Activated CD4-positive, alpha-beta T cell treated with anti-CD3 and anti-CD28 coated beads, Interleukin-2, amount 50 U/mL, for 48 hours (primary cell): ENCODE measurements around the gene SF3B1.
"Not testable (repeated sequence)": the region's sequence is repeated elsewhere in the genome, so short reads cannot be mapped to it uniquely, and the experiment has no call there.

Experiments used
- DNase-seq, 2 experiments: peaks; one replicate each; pipeline ENCODE4 v3.0.0-alpha.2; 2020

SF3B1 gene

DNA sequence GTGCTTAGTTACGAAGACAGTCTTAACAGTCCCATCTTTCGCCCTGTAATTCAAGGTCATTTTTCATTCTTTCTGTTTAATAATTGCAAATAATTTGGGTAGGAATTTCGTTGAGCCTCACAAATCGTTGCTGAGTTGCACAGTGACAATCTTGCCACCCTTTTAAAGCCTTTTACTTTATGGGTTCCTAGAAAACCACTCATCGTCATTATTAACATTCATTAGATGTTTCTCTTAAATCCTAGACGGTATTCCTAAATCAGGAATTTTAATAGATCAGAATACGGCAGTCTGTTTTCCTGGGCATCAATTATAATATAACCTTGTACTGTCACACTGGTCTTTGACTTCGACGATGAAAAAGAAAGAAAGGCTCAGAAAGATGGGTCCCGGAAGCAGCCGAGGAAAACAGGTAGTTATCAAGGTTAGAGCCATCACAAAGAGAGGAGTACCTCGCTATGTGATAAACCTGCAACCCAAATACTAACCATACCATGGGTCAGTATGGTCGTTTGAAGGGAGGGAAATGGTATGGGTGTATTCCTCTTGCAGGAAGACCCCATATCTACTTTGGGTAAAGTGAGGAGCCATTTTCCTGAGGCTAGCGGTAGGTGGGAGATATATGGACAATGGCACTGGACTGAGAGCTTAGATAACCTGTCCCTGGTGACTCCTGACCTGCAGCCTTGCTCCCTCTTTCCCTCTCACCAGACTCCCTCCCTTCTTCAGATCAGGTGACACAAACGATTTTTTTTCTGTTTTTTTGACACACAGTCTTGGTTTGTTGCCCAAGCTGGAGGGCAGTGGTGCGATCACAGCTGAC, 981 bp upstream of the SF3B1 start:
- no peak for DNase-seq

DNA sequence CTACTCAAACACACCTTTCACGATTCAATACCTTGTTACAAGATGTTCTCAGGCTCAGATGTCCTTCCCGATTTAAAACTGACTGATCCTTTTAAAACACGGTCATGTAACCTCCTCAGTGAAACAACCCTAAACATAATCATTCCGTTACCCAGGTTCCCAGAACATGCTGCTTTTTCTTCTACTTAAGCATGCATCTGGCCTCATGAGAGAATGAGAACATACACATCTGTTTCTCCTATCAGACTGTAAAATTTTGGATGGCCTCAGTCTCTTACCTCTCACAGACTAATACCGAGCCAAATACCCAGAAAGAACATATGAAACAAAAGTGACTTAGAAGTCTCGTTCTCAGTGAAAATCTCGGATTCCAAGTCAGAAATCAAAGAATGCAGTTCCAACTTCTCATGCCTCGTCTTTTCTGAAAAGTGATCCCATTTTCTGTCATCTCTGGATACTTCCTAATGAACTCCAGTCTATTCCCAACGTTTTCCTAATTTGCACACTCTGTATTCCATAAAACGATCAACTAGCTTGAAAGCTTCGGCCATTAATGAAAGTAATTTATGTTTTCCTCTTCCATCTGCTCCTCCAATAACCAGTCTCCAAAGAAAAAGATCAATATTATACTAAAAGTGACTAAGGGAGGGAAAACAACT, 919 bp downstream of the SF3B1 start:
- DNase-seq, result no peak

DNA sequence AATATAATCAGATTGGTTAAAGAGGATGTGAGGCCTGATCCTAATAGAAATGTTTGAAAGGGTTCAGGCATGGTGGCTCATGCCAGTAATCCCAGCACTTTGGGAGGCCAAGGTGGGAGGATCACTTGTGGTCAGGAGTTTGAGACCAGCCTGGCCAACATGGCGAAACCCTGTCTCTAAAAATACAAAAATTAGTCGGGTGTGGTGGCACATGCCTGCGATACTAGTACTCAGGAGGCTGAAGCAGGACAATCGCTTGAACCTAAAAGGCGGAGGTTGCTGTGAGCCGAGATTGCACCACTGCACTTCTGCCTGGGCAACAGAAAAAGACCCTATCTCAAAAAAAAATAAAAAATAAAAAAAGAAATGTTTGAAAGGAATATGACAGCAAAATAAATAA, 2.3 kb downstream of the SF3B1 start:
- DNase-seq, result not testable (repeated sequence)

DNA sequence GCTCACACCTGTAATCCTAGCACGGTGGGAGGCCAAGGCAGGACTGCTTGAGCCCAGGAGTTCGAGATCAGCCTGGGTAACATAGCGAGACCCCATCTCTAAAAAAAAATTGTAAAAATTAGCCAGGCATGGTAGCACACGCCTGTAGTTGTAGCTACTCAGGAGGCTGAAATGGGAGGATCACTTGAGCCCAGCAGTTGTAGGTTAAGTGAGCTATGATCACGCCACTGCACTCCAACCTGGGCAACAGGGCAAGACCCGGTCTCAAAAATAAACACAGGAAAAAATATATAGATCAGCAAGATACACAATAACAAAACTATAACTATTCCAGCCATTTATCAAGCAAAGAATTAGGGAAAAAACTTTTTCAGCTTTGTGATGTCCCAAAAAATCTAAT, 3.0 kb downstream of the SF3B1 start:
- DNase-seq, result no peak

DNA sequence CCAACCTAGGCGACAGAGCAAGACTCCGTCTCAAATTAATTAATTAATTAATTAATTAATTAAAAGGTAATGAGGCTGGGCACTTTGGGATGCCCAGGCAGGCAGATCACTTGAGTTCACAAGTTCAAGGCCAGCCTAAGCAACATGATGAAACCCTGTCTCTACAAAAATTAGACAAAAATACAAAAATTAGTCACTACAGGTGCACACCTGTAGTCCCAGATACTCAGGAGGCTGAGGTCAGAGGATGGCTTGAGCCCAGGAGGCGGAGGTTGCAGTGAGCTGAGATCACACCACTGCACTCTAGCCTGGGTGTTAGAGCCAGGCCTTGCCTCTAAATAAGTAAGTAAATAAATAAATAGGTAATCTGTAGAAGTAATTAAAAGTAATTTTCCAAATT, 6.8 kb downstream of the SF3B1 start:
- DNase-seq, result no peak

DNA sequence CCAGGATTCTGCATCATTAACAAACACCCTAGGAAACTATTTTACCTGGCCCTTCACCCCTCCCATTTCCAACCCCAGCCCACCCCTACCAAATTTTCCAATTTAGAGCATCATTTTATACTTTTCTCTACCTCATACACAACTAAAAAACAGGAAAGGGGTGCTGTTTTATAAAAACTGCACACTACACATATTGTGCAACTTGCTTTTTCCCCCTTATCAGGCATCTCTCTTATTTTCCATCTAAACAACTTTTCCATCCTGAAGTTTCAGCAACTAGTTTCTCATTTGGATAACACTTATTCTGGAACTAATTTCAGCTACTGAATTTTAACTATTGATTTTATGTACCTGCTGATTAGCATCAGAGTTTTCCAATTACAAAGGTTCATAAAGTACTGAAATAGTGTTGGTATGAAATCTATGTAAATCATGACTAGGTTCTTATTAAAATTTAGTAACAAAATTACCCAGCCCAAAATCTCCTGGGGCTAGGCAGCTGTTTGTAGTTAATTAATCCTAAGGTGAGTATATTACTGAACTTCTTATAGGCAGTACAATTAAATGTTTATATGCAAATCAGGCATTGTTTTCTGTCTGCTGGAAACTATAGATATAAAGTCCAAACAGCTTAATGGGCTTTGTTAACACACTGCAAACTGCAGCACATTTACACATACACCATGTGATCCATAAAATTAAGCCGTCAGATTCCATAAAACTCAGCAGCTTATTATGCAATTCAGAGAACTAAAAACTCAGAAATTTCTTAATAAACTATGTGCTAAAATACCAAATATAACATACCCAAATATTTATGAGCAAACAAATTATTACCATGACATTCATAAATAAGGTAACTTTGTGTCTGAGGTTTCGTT, 7.9 kb downstream of the SF3B1 start:
- no peak for DNase-seq

DNA sequence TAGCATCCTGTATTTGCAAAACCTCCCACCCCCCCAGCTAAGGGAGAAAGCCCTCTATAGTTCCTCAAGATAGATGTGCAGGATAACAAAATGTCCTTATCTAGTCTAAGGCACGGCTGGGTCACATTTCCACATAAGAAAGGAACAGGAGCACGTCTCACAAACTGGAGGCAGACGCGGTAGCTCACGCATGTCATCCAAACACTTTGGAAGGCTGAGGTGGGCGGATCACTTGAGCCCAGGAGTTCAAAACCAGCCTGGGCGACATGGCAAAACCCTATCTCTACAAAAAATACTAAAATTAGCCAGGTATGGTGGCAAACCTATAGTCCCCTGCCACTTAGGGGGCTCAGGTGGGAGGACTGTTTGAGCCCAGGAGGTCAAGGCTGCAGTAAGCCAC, 9.3 kb downstream of the SF3B1 start:
- DNase-seq, result no peak

DNA sequence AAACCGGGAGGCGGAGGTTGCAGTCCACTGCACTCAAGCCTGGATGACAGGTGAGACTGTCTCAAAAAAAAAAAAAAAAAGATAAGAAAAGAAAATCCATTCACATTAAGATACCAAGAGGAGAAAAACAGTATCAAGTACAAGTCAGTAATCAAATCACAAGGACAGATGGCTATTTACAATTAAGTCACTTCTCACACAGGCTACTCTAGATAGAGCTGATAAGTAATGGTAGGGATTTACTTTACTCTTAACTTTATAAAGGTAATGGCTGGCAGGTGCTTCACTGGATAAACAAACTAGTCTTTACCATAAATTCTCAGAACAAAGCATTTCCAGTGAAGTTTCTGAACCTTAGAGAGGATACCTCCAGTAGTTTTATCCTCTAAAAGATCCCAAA, 11.5 kb downstream of the SF3B1 start:
- no peak for DNase-seq

DNA sequence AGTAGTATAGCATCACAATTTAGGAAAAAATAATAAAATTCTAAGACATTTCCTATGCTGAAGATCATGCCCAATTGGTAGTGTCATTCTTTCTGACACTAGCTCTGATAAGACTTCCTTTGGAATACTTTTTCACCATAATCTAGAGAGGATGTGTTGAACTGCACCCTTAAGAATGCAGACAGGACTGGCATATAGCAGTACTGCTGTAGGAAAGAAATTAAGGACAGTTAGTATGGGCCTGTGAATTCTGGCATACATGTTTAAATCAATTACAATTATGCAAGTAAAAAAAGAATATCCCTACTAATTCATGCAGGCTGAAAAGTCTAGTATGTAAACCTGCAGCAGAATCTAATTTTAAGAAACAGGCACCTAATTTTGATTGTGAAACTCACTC, 15.4 kb downstream of the SF3B1 start:
- DNase-seq, result no peak

DNA sequence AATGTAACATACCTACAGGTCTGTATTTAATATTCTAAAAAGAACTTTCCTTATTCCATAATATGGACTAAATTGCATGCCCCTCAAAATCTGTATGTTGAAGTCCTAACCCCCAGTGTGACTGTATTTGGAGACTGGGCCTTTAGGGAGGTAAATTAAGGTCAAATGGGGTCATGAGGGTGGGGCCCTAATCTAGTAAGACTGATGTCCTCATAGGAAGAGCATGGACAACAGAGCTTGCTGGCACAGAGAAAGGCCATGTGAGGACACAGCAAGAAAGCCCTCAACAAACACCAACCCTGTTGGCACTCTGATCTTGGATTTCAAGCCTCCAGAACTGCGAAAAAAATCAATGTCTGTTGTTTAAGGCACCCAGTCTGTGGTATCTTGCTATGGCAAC, 18.6 kb downstream of the SF3B1 start:
- DNase-seq, result no peak

DNA sequence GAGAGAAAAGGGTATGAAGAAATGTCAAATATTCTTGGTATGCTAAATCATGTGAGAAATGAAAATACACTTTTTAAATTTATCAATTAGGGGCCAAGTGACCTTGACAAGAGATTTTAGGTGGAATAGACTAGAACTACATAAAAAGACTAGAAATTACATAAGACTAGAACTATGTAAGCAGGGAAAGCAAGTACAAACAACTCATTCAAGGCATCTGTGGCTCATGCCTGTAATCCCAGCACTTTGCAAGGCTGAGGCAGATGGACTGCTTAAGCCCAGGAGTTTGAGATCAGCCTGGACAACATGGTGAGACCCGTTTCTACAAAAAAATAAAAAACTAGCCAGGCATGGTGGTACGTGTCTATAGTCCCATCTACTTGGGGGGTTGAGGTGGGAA, 20.3 kb downstream of the SF3B1 start:
- no peak for DNase-seq

DNA sequence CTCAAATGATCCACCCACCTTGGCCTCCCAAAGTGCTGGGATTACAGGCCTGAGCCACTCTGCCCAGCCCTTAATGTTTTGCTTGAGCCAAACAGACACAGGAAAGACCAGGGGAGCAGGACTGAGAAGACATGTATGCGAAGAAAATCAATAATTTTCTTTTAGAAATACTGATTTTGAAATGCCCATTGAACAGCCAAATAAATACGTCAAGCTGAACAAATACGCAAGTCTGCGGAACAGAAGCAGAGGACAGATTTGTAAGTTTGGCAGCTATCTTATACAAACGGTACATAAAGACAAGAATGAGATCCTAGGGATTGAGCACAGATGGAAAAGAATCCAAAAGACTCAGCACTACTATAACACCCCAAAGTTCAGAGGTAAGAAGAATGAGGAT, 20.8 kb downstream of the SF3B1 start:
- DNase-seq, result no peak

DNA sequence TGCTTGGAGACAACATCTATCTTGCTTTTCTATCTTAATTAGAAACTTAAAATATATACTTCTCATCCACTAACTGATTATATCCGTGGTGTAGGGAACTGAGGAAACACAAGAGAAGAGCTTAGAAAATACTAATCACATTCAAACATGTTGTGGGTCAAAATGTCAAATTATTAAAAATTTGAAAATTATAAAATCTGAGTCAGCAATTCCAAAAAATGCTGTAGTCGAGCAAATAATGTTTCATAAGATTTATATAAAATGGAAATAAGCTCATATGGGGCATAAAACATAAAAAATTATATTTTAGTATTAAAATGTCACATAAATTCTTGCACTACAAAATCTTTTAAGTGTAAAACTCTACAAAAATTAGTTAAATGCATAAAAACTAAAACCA, 29.2 kb downstream of the SF3B1 start:
- DNase-seq, result no peak

DNA sequence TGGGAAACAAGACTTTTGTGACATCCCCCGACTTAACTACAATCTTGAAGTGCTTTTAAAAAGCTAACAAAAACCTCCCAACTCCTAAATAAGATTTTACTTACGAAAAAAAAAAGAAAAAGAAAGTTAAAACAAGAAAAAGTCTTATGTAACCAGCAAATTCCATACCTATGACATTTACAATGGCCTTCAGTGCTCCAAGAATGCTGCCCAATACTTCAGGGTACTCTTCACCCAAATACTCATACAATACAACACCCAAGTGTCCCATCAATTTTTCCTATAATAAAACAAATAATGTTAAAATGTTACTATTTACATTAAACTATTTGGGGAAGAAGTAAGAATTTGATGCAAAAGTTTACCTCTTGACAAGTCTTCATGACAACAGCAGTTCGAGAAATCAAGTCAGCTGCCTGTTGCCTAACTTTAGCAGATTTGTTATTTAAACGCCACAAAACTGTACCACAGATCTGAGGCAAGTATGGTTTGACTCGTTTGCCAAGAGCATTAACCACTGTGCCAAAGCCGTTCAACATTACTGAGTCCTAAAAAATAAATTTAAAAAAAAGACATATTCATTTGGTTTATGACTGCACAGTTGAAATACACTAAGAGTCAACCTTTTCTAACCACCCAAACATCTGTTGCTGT, 34.8 kb downstream of the SF3B1 start:
- no peak for DNase-seq

DNA sequence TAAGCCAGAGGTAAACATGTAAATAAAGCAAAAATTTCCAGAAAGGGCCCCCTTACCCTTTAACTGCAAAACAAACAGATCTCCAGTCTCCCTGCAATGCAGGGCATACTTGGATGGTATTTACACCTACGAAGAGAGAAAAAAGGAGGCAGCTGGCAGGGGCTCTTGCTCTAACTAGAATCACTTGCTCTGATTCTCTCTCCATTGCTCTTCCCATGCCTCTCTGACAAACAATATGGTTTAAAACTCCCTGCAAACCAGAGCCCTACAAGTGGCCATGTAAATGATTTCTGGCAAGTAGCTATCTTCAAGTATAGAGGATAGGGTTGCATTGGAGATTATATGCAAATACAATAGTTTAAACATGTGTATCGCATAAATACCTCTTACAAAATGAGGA, 35.9 kb downstream of the SF3B1 start:
- DNase-seq, result no peak

DNA sequence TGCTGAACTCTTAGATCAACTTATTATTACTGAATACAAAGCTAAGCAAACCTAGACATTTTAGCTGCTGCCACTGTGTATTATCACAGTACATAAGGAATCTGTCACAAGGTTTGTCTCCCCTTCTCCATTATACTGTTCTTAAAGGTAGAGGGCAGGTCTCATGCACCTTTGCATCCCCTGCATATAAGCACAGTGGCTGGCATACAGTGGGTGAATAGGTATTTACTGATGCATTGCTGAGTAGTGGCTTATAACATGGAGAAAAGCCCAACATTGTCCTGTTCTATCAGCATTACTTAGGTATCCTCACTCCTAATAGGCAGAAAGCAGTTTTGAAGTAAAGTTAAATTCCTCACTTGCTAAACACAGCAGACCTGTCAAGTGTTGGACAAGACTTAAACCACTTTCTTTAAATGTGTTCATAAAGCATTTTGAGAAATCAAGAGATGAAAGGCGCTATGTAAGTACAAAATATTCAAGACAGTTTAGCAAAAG, 43.6 kb downstream of the SF3B1 start:
- no peak for DNase-seq

DNA sequence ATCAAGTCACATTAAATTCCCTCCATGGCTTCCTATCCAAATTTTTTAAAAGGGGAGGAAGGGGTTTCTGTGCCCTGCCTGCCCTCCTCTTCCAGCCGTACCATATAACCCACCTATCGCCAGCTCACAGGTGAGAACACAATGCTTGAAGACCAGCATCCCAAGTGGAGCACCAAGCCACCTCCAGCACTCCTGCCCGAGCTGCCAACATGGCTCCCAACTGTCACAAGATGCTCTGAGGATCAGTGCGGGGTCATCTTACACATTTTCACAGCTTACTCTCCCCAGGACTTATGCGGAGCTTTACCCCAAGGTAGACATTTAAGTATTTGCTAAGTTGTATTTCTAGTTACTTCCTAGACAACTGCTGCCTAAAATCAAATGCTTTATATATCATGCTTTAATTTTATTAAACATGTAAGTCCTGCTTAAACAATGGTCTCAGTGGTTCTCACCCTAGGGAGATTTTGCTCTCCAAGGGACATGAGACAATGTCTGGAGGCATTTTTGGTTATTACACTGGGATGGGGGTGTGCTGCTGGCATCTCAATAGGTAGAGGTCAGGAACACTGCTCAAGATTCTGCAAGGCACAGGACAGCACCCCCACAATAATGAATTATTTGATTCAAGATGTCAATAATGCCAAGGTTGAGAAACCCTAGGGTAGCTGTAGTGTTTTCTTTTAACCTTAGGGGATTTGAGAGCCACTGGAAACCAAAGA, 45.8 kb downstream of the SF3B1 start:
- DNase-seq, result no peak

DNA sequence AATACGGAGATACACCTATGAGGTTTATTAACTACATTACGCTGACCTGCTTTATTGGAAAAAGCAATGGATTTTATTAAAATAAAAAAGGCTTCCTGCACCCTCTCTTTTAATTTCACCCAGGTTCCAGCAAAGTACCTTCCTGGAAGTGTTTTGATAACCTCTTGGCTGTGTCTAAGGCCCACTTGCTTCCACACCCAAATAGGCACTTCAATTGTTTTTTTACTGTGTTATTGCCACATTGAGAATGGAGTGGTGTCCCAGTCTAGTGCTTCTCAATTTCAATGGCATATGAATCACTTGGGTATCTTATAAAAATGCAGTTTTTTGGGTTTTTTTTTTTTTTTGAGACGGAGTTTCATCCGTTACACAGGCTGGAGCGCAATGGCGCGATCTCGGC, 47.6 kb downstream of the SF3B1 start:
- no peak for DNase-seq

DNA sequence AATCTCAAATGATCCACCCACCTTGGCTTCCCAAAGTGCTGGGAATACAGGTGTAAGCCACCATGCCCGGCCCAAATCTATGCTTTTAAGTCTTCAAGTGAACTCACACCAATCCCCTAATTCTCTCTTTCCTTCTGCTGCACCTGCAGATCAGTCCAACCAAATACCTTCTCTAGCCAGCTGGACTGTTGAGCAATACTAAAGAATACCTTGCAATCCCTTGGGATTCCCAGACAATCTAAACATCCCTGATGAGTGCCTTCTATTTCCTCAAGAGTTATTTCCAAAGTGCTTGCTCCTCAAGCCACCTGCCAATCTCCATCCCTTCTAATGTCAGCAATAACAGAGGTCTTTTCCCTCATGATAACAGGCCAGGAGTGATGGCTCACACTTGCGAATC, 48.6 kb downstream of the SF3B1 start:
- DNase-seq, result no peak

DNA sequence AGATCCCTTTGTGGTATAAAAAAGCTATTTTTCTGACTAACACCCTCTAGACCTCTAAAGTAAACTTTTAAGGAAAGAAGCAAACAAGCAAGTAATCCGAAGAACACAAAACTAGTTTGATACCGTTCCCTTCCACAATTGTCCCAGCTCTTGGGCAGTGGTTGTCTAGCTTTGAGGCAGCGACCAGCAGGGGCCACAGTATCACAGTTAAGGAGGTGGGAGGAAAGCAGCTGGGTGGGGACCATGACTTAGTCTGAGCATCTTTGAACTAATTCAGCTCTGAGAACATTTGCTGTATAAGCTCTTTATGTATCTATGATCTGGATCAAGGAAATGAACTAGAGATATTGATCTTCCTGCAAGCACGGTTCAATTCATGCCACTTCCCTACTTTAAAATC, 51.0 kb downstream of the SF3B1 start:
- no peak for DNase-seq

DNA sequence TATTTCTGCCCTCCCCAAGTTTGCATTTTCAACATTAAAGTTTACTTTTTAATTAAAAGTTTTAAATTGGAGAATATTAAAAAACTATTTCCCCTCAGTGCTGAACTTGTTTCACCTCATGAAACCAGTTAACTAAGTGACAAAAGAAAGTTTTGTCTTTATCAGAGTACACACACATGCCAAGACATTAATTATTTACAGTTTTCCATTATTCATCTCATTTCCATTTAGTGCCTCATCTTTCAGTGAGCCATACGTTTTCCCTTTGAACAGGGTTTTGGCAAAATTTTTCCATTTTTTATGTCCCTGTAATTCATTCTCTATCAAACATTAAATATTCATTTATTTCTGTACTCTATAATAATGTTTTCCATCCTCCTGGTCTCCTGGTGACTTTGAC, 53.2 kb downstream of the SF3B1 start:
- DNase-seq, result no peak

DNA sequence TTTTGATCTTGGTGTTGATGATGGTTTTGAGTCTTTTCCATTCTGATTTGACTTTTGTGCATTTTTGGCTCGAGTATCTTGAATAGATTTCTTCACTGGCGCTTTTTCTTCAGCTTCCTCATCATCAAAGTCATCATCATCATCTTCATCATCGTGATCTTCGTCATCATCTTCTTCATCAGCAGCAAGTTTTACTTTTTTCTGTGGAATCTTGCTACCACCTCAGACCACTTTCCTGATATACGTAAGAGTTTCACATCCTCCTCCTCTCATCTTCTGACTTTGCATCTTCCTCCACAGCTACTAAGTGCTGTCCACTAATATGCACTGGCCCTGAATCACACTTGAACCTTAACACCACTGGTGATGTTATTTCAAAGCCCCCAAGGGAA, 54.9 kb downstream of the SF3B1 start:
- DNase-seq, result not testable (repeated sequence)
